ENCODE results near the gene ASIC4. TPM values are rescaled to one million over a fixed set of nuclear protein-coding genes. Genes with fewer than 3 reads are reported as not detected.

The ASIC4 gene
- total RNA-seq, 2 donors from 2014 or later, result not detected

DNA sequence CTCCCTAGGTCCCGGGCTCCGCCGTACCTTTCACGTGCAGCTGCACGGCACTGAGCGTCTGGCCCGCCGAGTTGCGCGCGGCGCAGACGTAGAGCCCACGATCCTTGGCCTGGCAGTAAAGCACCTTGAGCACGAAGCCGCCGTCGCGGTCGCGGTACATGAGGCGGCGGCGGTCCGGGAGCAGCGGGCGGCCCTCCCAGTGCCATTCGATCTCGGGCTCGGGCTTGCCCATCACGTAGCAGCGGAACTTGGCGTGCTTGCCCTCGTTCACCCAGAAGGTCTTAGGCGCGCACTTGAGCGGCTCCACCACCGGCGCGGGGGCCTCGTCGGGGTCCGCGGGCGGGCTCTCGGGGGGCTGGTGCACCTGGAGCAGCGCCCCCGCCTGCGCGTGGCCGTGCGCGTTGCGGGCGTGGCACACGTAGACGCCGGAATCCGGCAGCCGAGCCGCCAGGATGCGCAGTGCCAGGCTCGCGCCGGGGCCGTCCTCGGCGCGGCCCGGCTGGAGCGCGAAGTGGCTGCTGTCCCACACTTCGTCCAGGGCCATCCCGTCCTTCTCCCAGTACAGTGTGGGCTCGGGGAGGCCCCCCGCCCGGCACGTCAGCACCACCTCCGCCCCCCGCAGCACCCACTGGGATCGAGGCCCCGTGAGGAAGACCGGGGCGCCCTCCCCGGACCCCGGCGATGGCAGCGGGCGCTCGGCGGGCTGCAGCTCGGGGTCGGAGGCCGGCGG, 56.1 kb downstream of the ASIC4 start:
- H3K4me3 ChIP-seq, result peak overlapping the region in 1 of 2 donors; percentile 39
- peaks cover 22% of the 10 kb centered on the region for H3K4me1 ChIP-seq
- no peaks in the 10 kb centered on the region for H3K36me3 ChIP-seq (replicated peaks in 1 of 2; ENCODE audit: insufficient read depth in 1 of 2, low read depth in 2 of 2)
- peak; percentile 39 to 54 (median 48) for DNase-seq
- intact Hi-C loops (cut with DNase I), result no loop called here
- no peaks in the 10 kb centered on the region for H3K9me3 ChIP-seq
- peak overlapping the region; percentile 65 to 91 (median 86) for H3K27ac ChIP-seq
- 13 to 53% methylated on average over 14 to 64 of the region's 95 CpGs for WGBS, 2 donors
- peak; percentile 49 to 57 (median 50) for TF ChIP-seq POLR2A (IDR thresholded peaks at IDR 0.05)
- TF ChIP-seq, protein P1, sequence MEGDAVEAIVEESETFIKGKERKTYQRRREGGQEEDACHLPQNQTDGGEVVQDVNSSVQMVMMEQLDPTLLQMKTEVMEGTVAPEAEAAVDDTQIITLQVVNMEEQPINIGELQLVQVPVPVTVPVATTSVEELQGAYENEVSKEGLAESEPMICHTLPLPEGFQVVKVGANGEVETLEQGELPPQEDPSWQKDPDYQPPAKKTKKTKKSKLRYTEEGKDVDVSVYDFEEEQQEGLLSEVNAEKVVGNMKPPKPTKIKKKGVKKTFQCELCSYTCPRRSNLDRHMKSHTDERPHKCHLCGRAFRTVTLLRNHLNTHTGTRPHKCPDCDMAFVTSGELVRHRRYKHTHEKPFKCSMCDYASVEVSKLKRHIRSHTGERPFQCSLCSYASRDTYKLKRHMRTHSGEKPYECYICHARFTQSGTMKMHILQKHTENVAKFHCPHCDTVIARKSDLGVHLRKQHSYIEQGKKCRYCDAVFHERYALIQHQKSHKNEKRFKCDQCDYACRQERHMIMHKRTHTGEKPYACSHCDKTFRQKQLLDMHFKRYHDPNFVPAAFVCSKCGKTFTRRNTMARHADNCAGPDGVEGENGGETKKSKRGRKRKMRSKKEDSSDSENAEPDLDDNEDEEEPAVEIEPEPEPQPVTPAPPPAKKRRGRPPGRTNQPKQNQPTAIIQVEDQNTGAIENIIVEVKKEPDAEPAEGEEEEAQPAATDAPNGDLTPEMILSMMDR (IDR thresholded peaks at IDR 0.05), result no peak
- peak; percentile 43 for ATAC-seq
- H3K27me3 ChIP-seq, result no peaks in the 10 kb centered on the region

DNA sequence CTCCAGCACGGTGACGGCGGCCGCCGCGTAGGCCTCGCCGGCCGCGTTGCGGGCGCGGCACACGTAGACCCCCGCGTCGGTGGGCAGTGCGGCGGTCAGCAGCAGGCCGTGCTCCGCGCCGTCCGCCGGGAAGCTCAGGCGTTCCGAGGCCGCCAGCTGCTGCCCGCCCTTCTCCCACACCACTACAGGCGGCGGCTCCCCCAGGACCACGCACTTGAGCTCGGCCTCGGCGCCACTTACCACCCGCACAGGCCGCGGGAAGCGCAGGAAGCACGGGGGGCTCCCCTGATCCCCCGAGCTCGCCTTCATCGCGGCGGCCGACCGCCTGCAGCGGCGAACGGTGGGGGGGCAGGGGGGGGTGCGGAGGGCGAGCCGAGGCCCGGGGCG, 56.6 kb downstream of the ASIC4 start:
- H3K27ac ChIP-seq, result peak overlapping the region; percentile 65 to 91 (median 86)
- intact Hi-C loops (cut with DNase I), result no loop called here
- H3K27me3 ChIP-seq, result no peaks in the 10 kb centered on the region
- TF ChIP-seq, protein P1 (IDR thresholded peaks at IDR 0.05), result no peak
- TF ChIP-seq POLR2A (IDR thresholded peaks at IDR 0.05), result no peak
- H3K4me3 ChIP-seq, result peak overlapping the region; percentile 39 to 56
- 0% methylated on average over 48 of the region's 55 CpGs; no CpG with 5 or more reads in 1 of the 2 donors for WGBS, 2 donors
- no peaks in the 10 kb centered on the region for H3K9me3 ChIP-seq
- DNase-seq (peak in 1 of 4 donors; percentile 43), ATAC-seq (peak; percentile 26)
- peaks cover 27% of the 10 kb centered on the region for H3K4me1 ChIP-seq
- H3K36me3 ChIP-seq (replicated peaks in 1 of 2; ENCODE audit: insufficient read depth in 1 of 2, low read depth in 2 of 2), result no peaks in the 10 kb centered on the region

DNA sequence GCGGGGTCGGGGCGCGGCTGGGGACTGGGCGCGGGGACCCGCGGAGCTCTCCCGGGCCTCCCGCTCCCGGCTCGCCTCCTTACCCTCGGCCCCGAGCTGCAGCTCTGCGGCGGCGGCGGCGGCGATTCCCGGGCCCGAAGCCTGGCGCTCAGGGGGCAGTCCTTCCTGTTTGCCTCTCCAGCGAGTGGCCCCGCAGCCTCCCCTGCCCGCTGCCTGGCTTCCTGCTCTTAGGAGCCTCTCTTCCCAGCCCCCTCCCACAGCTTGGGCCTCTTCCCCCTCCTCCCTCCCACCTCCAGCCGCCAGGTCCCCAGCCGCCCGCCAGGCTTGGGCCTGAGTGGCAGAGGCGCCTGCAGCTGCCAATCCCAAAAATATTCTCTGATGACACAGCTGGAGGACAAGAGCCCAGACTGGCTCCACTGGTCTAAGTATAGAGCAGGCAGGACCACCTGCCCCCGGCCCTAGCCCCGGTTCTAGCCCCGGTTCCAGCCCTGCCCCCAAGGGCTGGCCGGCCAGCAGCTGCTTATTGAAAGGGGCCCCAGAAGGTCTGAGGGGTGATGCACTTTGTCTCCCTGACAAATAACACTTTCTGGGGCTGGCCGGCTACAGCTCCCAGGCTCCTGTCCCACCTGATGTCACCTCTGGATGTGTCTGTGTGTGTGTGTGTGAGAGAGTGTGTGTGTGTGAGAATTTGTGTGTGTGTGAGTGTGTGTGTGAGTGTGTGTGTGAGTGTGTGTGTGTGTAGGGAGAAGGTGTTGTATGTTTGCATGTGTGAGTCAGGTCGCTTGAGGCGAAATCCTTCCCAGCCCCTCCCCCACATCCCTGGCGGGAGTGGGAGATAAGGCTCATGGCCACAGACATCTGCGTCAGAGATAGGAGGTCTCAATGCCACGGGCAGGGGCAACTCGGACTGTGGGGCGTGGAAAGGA, 57.3 kb downstream of the ASIC4 start, which contains the start of gene OBSL1:
TSS of gene OBSL1 (minus strand) at position 229 of the 926 bp plus-strand sequence. CDS start 307 bp downstream, outside the sequence.
- H3K27ac ChIP-seq, result peak within 1 kb of the TSS; percentile 65 to 91 (median 86)
- H3K9me3 ChIP-seq, result no peaks in the 10 kb centered on the region
- H3K4me1 ChIP-seq, result peaks cover 32% of the 10 kb centered on the region
- H3K36me3 ChIP-seq (replicated peaks in 1 of 2; ENCODE audit: insufficient read depth in 1 of 2, low read depth in 2 of 2), result no peaks in the 10 kb centered on the region
- DNase-seq, result peak; percentile 82 to 93 (median 88)
- intact Hi-C loops (cut with DNase I), result no loop called here
- no peaks in the 10 kb centered on the region for H3K27me3 ChIP-seq
- peak; percentile 78 for ATAC-seq
- H3K4me3 ChIP-seq, result peak within 1 kb of the TSS; percentile 39 to 56
- TF ChIP-seq POLR2A (IDR thresholded peaks at IDR 0.05), result peak; percentile 17 to 70 (median 63)
- TF ChIP-seq, protein P1 (IDR thresholded peaks at IDR 0.05), result peak in 2 of 7 experiments; percentile 6 to 10
- WGBS, 2 donors, result 6 to 7% methylated on average over 18 to 32 of the region's 42 CpGs

DNA sequence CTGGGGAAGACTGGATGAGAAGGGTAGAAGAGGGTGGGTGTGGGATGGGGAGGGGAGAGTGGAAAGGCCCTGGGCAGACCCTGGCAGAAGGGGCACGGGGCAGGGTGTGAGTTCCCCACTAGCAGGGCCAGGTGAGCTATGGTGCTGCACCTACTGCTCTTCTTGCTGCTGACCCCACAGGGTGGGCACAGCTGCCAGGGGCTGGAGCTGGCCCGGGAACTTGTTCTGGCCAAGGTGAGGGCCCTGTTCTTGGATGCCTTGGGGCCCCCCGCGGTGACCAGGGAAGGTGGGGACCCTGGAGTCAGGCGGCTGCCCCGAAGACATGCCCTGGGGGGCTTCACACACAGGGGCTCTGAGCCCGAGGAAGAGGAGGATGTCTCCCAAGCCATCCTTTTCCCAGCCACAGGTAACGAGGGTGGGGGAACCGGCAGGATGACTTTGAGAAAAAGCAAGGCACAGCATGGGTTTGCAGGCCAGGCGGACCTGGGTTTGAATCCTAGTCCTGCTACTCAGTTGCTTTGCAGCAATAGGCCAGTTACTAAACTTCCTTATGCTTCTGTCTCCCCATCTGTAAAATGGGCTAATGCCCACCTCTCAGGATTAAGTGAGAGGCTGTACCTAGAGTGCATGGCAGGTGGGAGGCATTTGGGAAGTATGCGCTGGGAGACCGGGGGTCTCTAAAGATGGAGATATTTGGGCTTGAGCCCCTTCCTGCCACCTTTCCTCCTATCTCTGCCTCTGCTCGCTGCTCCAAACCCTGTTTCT, 58.1 kb downstream of the ASIC4 start, which contains the start of gene INHA:
TSS of gene INHA (plus strand) at position 74 of the 765 bp plus-strand sequence. CDS start at position 139, 65 bp downstream.
- no peaks in the 10 kb centered on the region for H3K36me3 ChIP-seq (replicated peaks in 1 of 2; ENCODE audit: insufficient read depth in 1 of 2, low read depth in 2 of 2)
- TF ChIP-seq, protein P1 (IDR thresholded peaks at IDR 0.05), result no peak
- TF ChIP-seq POLR2A (IDR thresholded peaks at IDR 0.05), result no peak
- 77 to 78% methylated on average over 5 to 13 of the region's 13 CpGs for WGBS, 2 donors
- DNase-seq, result no peak
- H3K27ac ChIP-seq, result peak within 1 kb of the TSS; percentile 65 to 91 (median 86)
- no peaks in the 10 kb centered on the region for H3K9me3 ChIP-seq
- no peak for ATAC-seq
- peak within 1 kb of the TSS; percentile 39 to 56 for H3K4me3 ChIP-seq
- no peaks in the 10 kb centered on the region for H3K27me3 ChIP-seq
- intact Hi-C loops (cut with DNase I), result no loop called here
- H3K4me1 ChIP-seq, result peaks cover 39% of the 10 kb centered on the region

Measured in body of pancreas (tissue), 4 donors.